NOMO-1 treated with DMSO at 0.1 percent for 48 hours (cell line): ENCODE results near the gene NRCAM.
A peak's percentile ranks its signal among the peaks of the same experiment; 100 is the strongest.
"Not testable (repeated sequence)": the region's sequence is repeated elsewhere in the genome, so short reads cannot be mapped to it uniquely, and the experiment has no call there.

ENCODE experiments used
- DNase-seq: peaks from one replicate; lab custom pipeline; 2025; ENCODE audit not compliant: unreplicated experiment; lab: John Stamatoyannopoulos, UW

Gene NRCAM

GRCh38 chr7:108403597-108404217, 52.5 kb downstream of the NRCAM start:
- no peak for DNase-seq

GRCh38 chr7:108402865-108403264, 53.4 kb downstream of the NRCAM start:
- DNase-seq = no peak

GRCh38 chr7:108396080-108396479, 60.2 kb downstream of the NRCAM start:
- no peak for DNase-seq

GRCh38 chr7:108395426-108395825, 60.8 kb downstream of the NRCAM start:
- DNase-seq = no peak

GRCh38 chr7:108393097-108393496, 63.1 kb downstream of the NRCAM start:
- DNase-seq = not testable (repeated sequence)

GRCh38 chr7:108387686-108388085, 68.5 kb downstream of the NRCAM start:
- not testable (repeated sequence) for DNase-seq

- DNase-seq = no peak
These were observed 70.3 kb downstream of the NRCAM start for GRCh38 chr7:108385834-108386422.

- no peak for DNase-seq
These were observed 71.3 kb downstream of the NRCAM start for GRCh38 chr7:108384716-108385483.

- DNase-seq = no peak
These were observed 73.3 kb downstream of the NRCAM start for GRCh38 chr7:108382932-108383331.

GRCh38 chr7:108380517-108380916, 75.7 kb downstream of the NRCAM start:
- DNase-seq = no peak

GRCh38 chr7:108376206-108376605, 80.0 kb downstream of the NRCAM start:
- DNase-seq = no peak

- DNase-seq = no peak
These were observed 80.6 kb downstream of the NRCAM start for GRCh38 chr7:108375668-108376067.

GRCh38 chr7:108374899-108375298, 81.3 kb downstream of the NRCAM start:
- no peak for DNase-seq

GRCh38 chr7:108372618-108373017, 83.6 kb downstream of the NRCAM start:
- DNase-seq = no peak

GRCh38 chr7:108370616-108371015, 85.6 kb downstream of the NRCAM start:
- no peak for DNase-seq

- no peak for DNase-seq
These were observed 87.8 kb downstream of the NRCAM start for GRCh38 chr7:108368466-108368865.

- no peak for DNase-seq
These were observed 88.3 kb downstream of the NRCAM start for GRCh38 chr7:108367946-108368345.

GRCh38 chr7:108367314-108367713, 88.9 kb downstream of the NRCAM start:
- DNase-seq = no peak

- no peak for DNase-seq
These were observed 92.6 kb downstream of the NRCAM start for GRCh38 chr7:108363659-108364058.

GRCh38 chr7:108360058-108360800, 96.0 kb downstream of the NRCAM start:
- DNase-seq = peak; percentile 15

GRCh38 chr7:108358553-108358952, 97.7 kb downstream of the NRCAM start:
- DNase-seq = no peak

GRCh38 chr7:108351729-108352131, 104.5 kb downstream of the NRCAM start:
- no peak for DNase-seq
